Measurements from ENCODE around the gene NOC4L.

Gene NOC4L

GRCh38 chr12:132176385-132176919 is 32.2 kb downstream of the NOC4L start:
- TF ChIP-seq CTCF (IDR thresholded peaks at IDR 0.05; ENCODE audit: extremely low read depth, insufficient read depth, missing control alignments): no peak
- DNase-seq (ENCODE audit: low spot score): no peak
- in situ Hi-C loops (cut with MboI; ENCODE audit: low pct_unique_long_range_greater_than_20kb, low sequenced_read_pairs, unreplicated experiment): no loop called here

GRCh38 chr12:132176920-132177551 is 32.8 kb downstream of the NOC4L start:
- in situ Hi-C loops (cut with MboI; ENCODE audit: low pct_unique_long_range_greater_than_20kb, low sequenced_read_pairs, unreplicated experiment): no loop called here
- TF ChIP-seq CTCF (IDR thresholded peaks at IDR 0.05; ENCODE audit: extremely low read depth, insufficient read depth, missing control alignments): no peak
- no peak for DNase-seq (ENCODE audit: low spot score)

GRCh38 chr12:132178316-132178715 is 34.1 kb downstream of the NOC4L start:
- no peak for TF ChIP-seq CTCF (IDR thresholded peaks at IDR 0.05; ENCODE audit: extremely low read depth, insufficient read depth, missing control alignments)
- in situ Hi-C loops (cut with MboI; ENCODE audit: low pct_unique_long_range_greater_than_20kb, low sequenced_read_pairs, unreplicated experiment): no loop called here
- no peak for DNase-seq (ENCODE audit: low spot score)

GRCh38 chr12:132178801-132179401 is 34.6 kb downstream of the NOC4L start:
- no peak for DNase-seq (ENCODE audit: low spot score)
- in situ Hi-C loops (cut with MboI; ENCODE audit: low pct_unique_long_range_greater_than_20kb, low sequenced_read_pairs, unreplicated experiment): no loop called here
- TF ChIP-seq CTCF (IDR thresholded peaks at IDR 0.05; ENCODE audit: extremely low read depth, insufficient read depth, missing control alignments): no peak

- no peak for TF ChIP-seq CTCF (IDR thresholded peaks at IDR 0.05; ENCODE audit: extremely low read depth, insufficient read depth, missing control alignments)
- DNase-seq (ENCODE audit: low spot score): no peak
- in situ Hi-C loops (cut with MboI; ENCODE audit: low pct_unique_long_range_greater_than_20kb, low sequenced_read_pairs, unreplicated experiment): no loop called here
Measured at GRCh38 chr12:132179431-132180362, 35.4 kb downstream of the NOC4L start.
